ENCODE data around the gene PTPN11. TPM values are rescaled to one million over a fixed set of nuclear protein-coding genes. Genes with fewer than 3 reads are reported as not detected.

PTPN11 gene
- total and polyA plus RNA-seq, 2 of the 13 experiments (the other 11 are each of a cell fraction or from before 2014, with no cell fraction given), result 30.0 to 63.5 TPM

GRCh38 chr12:112466011-112466422 lies 47.3 kb downstream of the PTPN11 start:
- Histone ChIP-seq H3K4me3 (replicated peaks in 1 of 3; ENCODE audit: insufficient read depth in 1 of 3, low read depth in 2 of 3, low read length in 3 of 3) (no peak overlapping the region), H4K20me1 (ENCODE audit: insufficient read depth, low read length) (peaks cover 5% of the 10 kb centered on the region; the same call in 1 of the 2 replicates), H3K9me3 (ENCODE audit: low read length) (no peaks in the 10 kb centered on the region), H3K36me3 (replicated peaks in 1 of 2; ENCODE audit: control insufficient read depth in 1 of 2, insufficient read depth in 2 of 2, low read length in 2 of 2) (peaks cover 0 to 17% of the 10 kb centered on the region in 2 experiments; a peak in 3 of 5 replicates), H2AFZ (ENCODE audit: low read length) (no peak overlapping the region), H3K27me3 (ENCODE audit: control insufficient read depth in 1 of 2, insufficient read depth in 2 of 2, low read length in 2 of 2) (no peaks in the 10 kb centered on the region), H3K9ac (ENCODE audit: insufficient read depth, low read depth, low read length) (no peak overlapping the region), H3K79me2 (ENCODE audit: insufficient read depth, low read length) (no peaks in the 10 kb centered on the region), H3K4me1 (ENCODE audit: insufficient read depth, low read length) (peaks cover 30% of the 10 kb centered on the region), H3K27ac (ENCODE audit: extremely low read length, insufficient read depth, low read length) (peak overlapping the region; percentile 32), H3K4me2 (ENCODE audit: low read depth, low read length) (peak overlapping the region; percentile 35)
- intact Hi-C loops (cut with micrococcal nuclease; ENCODE audit: unreplicated experiment), result no loop called here
- ChIA-PET POLR2A (no interaction called here), CTCF (ENCODE audit: low intra/inter-chr PET ratio, low total read pairs) (no interaction called here)
- DNase-seq (ENCODE audit: low spot score) (peak; percentile 54), ATAC-seq (peak; percentile 67), FAIRE-seq (peak; percentile 12)
- in situ Hi-C loops (cut with HindIII; ENCODE audit: extremely low pct_ligation_motif_present, low pct_unique_long_range_greater_than_20kb), result no loop called here
- BruUV-seq (replicated peaks), result no TSS peak
- TF ChIP-seq SOX6 (IDR thresholded peaks at IDR 0.05), result no peak
- peak; percentile 62 for TF ChIP-seq SOX6 (CRISPR knock-in tag; IDR thresholded peaks at IDR 0.05)
- TF ChIP-seq EEA1 (CRISPR knock-in tag; IDR thresholded peaks at IDR 0.05; ENCODE audit: borderline replicate concordance), result no peak
- TF ChIP-seq NFKBIZ (CRISPR knock-in tag; IDR thresholded peaks at IDR 0.05), result no peak
- no peak for TF ChIP-seq FOXA1 (IDR thresholded peaks at IDR 0.05)
- peak; percentile 92 for TF ChIP-seq FOXA1 (CRISPR knock-in tag; IDR thresholded peaks at IDR 0.05)
- 0 out of 2 replicates have a peak, but pooled peaks have one; percentile 35 for TF ChIP-seq HMG20B (CRISPR knock-in tag; conservative IDR thresholded peaks at IDR 0.05)
- TF ChIP-seq RXRB (CRISPR knock-in tag; IDR thresholded peaks at IDR 0.05; ENCODE audit: borderline replicate concordance), result peak; percentile 26; the same call in 1 of the 2 replicates
- peak; percentile 94 for TF ChIP-seq CEBPG (CRISPR knock-in tag; IDR thresholded peaks at IDR 0.05)
- TF ChIP-seq SP5 (CRISPR knock-in tag; IDR thresholded peaks at IDR 0.05; ENCODE audit: borderline replicate concordance, low read depth), result peak; percentile 47; the same call in 1 of the 2 replicates
- no peak for TF ChIP-seq ZNF773 (CRISPR knock-in tag; IDR thresholded peaks at IDR 0.05; ENCODE audit: borderline replicate concordance)
- TF ChIP-seq PATZ1 (CRISPR knock-in tag; IDR thresholded peaks at IDR 0.05), result peak; percentile 77
- peak; percentile 33 for TF ChIP-seq TCF7 (IDR thresholded peaks at IDR 0.05; ENCODE audit: low read depth)
- TF ChIP-seq ZMYM2 (CRISPR knock-in tag; IDR thresholded peaks at IDR 0.05), result peak; percentile 83
- peak; percentile 26; the same call in 1 of the 2 replicates for TF ChIP-seq TBX2 (CRISPR knock-in tag; IDR thresholded peaks at IDR 0.05; ENCODE audit: borderline replicate concordance)
- TF ChIP-seq HNF4G (IDR thresholded peaks at IDR 0.05; ENCODE audit: borderline replicate concordance, low read depth, low read length), result peak; percentile 51; the same call in 1 of the 2 replicates
- no peak for TF ChIP-seq HNF4G (CRISPR knock-in tag; IDR thresholded peaks at IDR 0.05; ENCODE audit: borderline replicate concordance, low read depth)
- TF ChIP-seq ZNF570 (CRISPR knock-in tag; IDR thresholded peaks at IDR 0.05; ENCODE audit: borderline replicate concordance), result no peak
- TF ChIP-seq MXI1 (IDR thresholded peaks at IDR 0.05; ENCODE audit: borderline replicate concordance, low read depth, low read length), result no peak
- no peak for TF ChIP-seq ATF3 (CRISPR knock-in tag; IDR thresholded peaks at IDR 0.05)
- TF ChIP-seq GATAD2A (CRISPR knock-in tag; IDR thresholded peaks at IDR 0.05), result peak; percentile 50; the same call in 1 of the 2 replicates
- 0 out of 2 replicates have a peak, but pooled peaks have one; percentile 36 for TF ChIP-seq ONECUT2 (CRISPR knock-in tag; IDR thresholded peaks at IDR 0.05)
- TF ChIP-seq SOX13 (IDR thresholded peaks at IDR 0.05), result no peak
- TF ChIP-seq SOX13 (CRISPR knock-in tag; conservative IDR thresholded peaks at IDR 0.05 in 1 of 2, IDR thresholded peaks at IDR 0.05 in 1 of 2), result peak in 1 of 2 experiments; percentile 74; a peak in 2 of 4 replicates
- no peak for TF ChIP-seq ZNF580 (CRISPR knock-in tag; IDR thresholded peaks at IDR 0.05; ENCODE audit: borderline replicate concordance, low read depth)
- peak; percentile 31; the same call in 1 of the 2 replicates for TF ChIP-seq SOX5 (CRISPR knock-in tag; IDR thresholded peaks at IDR 0.05; ENCODE audit: borderline replicate concordance)
- TF ChIP-seq ZEB1 (IDR thresholded peaks at IDR 0.05; ENCODE audit: insufficient replicate concordance, low read depth), result peak; percentile 39
